ENCODE measurements around the gene CD209.

The CD209 gene

DNA sequence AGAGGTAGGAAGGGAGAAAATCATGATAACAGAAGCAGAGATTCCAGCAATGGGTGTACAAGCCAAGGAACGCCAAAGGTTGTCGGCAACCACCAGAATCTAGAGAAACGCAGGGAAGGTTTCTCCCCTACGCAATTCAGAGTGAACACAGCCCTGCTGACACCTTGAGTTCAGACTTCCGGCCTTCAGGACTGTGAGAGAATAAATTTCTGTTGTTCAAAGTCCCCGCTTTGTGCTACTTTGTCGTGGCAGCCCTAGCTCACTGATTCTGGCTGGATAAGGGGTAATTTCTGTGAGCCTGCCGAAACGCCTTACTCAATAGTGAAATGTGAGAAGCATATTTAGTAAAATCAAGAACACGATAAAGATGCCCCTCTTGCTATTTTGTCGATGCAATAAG, 10.1 kb downstream of the CD209 start:
- TF ChIP-seq FOXP2 (optimal IDR thresholded peaks at IDR 0.05; ENCODE audit: borderline replicate concordance, extremely low read depth, extremely low read length, insufficient read depth): no peak
- TF ChIP-seq SIN3A (IDR thresholded peaks at IDR 0.05; ENCODE audit: borderline replicate concordance, insufficient read depth, low read length): no peak

DNA sequence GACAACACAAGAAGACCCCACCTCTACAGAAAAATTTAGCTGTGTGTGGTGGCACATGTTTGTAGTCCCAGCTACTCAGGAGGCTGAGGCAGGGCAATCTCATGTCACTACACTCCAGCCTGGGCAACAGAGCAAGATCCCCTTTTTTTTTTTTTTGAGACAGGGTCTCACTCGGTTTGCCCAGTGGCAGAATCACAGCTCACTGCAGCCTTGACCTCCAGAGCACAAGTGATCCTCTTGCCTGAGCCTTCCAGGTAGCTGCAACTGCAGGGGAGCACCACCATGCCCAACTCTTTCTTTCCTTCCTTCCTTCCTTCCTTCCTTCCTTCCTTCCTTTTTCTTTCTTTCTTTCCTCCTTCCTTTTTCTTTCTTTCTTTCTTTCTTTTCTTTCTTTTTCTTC, 11.2 kb downstream of the CD209 start:
- no peak for TF ChIP-seq TAF1 (IDR thresholded peaks at IDR 0.05; ENCODE audit: borderline replicate concordance, insufficient read depth, low read length)
- no peak for TF ChIP-seq POLR2AphosphoS5 (IDR thresholded peaks at IDR 0.05; ENCODE audit: low read depth, low read length)
- no peak for TF ChIP-seq SIN3A (IDR thresholded peaks at IDR 0.05; ENCODE audit: borderline replicate concordance, insufficient read depth, low read length)
- TF ChIP-seq FOXP2 (optimal IDR thresholded peaks at IDR 0.05; ENCODE audit: borderline replicate concordance, extremely low read depth, extremely low read length, insufficient read depth): no peak
- TF ChIP-seq, protein P1, sequence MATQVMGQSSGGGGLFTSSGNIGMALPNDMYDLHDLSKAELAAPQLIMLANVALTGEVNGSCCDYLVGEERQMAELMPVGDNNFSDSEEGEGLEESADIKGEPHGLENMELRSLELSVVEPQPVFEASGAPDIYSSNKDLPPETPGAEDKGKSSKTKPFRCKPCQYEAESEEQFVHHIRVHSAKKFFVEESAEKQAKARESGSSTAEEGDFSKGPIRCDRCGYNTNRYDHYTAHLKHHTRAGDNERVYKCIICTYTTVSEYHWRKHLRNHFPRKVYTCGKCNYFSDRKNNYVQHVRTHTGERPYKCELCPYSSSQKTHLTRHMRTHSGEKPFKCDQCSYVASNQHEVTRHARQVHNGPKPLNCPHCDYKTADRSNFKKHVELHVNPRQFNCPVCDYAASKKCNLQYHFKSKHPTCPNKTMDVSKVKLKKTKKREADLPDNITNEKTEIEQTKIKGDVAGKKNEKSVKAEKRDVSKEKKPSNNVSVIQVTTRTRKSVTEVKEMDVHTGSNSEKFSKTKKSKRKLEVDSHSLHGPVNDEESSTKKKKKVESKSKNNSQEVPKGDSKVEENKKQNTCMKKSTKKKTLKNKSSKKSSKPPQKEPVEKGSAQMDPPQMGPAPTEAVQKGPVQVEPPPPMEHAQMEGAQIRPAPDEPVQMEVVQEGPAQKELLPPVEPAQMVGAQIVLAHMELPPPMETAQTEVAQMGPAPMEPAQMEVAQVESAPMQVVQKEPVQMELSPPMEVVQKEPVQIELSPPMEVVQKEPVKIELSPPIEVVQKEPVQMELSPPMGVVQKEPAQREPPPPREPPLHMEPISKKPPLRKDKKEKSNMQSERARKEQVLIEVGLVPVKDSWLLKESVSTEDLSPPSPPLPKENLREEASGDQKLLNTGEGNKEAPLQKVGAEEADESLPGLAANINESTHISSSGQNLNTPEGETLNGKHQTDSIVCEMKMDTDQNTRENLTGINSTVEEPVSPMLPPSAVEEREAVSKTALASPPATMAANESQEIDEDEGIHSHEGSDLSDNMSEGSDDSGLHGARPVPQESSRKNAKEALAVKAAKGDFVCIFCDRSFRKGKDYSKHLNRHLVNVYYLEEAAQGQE (IDR thresholded peaks at IDR 0.05; ENCODE audit: insufficient read depth in 1 of 2, low read depth in 2 of 2, low read length in 2 of 2): no peak

DNA sequence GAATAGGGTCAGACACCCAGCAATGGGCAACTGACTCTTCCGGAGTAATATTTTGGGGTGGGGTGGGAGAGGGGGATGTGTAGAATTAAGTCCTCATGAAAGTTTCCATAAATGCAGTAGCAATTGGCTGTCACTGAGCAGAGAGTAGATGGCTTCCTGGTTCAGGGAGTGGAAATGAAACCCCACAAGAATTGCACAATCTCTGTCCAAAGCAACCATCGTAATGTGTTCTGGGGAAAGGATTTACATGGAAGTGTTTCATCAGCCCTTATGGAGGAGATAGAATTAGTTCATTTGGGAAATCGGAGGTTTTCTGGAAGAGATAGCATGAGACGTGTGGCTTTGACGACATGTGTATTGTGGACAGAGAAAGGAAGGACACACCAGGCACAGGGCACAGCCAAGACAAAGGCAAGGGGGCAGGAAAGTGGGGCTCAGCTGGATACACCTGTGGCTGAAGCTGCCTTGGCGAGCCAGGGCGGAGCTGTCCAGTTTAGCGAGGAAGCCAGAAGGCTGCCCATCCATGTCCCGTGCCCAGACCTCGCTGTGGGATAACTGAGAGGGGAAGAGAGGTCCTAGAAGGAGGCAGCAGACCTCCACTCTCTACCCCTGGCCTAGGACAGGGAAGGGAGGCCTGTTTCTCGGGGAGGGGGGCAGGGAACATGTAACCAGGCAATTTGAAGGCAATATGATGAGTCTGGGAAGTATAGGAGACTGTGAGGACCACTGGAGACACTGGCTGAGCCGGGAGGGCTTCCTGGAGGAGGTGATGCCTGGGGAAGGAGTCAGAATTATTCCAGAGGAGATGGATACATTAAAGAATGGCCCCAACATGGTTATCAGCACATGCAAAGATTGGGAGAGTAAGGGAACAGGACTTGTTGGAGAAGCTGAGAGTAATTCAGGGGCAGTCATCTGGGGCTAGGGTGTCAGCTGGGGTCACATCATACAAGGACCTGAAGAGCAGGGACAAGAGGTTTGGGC, 12.8 kb downstream of the CD209 start:
- TF ChIP-seq, protein P1 (IDR thresholded peaks at IDR 0.05; ENCODE audit: insufficient read depth in 1 of 2, low read depth in 2 of 2, low read length in 2 of 2): no peak
- TF ChIP-seq TAF1 (IDR thresholded peaks at IDR 0.05; ENCODE audit: borderline replicate concordance, insufficient read depth, low read length) (no peak), POLR2AphosphoS5 (IDR thresholded peaks at IDR 0.05; ENCODE audit: low read depth, low read length) (no peak), SIN3A (IDR thresholded peaks at IDR 0.05; ENCODE audit: borderline replicate concordance, insufficient read depth, low read length) (no peak), FOXP2 (optimal IDR thresholded peaks at IDR 0.05; ENCODE audit: borderline replicate concordance, extremely low read depth, extremely low read length, insufficient read depth) (no peak)

DNA sequence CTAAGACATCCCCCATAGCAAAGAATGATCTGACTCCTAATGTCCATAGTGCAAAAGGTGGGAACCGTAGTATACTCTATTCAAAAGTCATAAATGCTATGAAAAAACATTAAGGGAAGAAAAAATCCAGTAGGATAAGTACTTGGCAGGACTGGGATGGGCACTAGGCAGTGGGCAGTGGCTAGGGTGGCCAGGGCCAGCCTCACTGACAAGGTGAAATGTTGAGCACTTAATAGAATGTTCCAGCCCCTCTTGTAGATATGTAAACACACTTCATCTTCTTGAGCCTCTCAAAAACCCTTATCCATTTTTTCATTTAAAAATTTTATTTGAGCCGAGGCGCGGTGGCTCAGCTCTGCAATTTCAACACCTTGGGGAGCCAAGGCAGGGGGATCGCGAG, 14.0 kb downstream of the CD209 start:
- TF ChIP-seq FOXP2 (optimal IDR thresholded peaks at IDR 0.05; ENCODE audit: borderline replicate concordance, extremely low read depth, extremely low read length, insufficient read depth) (no peak), SIN3A (IDR thresholded peaks at IDR 0.05; ENCODE audit: borderline replicate concordance, insufficient read depth, low read length) (no peak), POLR2AphosphoS5 (IDR thresholded peaks at IDR 0.05; ENCODE audit: low read depth, low read length) (no peak), TAF1 (IDR thresholded peaks at IDR 0.05; ENCODE audit: borderline replicate concordance, insufficient read depth, low read length) (no peak)
- TF ChIP-seq, protein P1 (IDR thresholded peaks at IDR 0.05; ENCODE audit: insufficient read depth in 1 of 2, low read depth in 2 of 2, low read length in 2 of 2): no peak

DNA sequence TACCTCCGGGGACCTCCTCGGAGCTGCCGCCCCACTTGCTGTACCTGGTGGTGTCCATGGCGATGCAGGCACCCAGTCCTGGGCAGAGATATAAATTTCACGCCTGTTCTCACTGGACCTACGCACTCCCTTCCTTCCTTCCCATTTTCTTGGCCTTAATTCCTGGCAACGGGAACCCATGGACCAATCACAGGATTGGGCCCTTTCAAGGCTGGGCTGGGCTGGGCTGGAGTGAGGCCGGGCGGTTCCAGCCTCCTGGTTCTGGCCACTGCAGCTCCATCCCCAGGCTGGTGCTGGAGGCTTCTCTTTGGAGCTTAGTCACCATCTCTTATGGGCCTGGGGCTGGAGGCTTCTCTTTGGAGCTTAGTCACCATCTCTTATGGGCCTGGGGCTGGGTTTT, 15.3 kb downstream of the CD209 start, which contains the start of gene CLEC4G:
TSS of gene CLEC4G (minus strand) at position 66 of the 400 bp plus-strand sequence. CDS start at position 58, 8 bp downstream.
- no peak for TF ChIP-seq FOXP2 (optimal IDR thresholded peaks at IDR 0.05; ENCODE audit: borderline replicate concordance, extremely low read depth, extremely low read length, insufficient read depth)
- no peak for TF ChIP-seq TAF1 (IDR thresholded peaks at IDR 0.05; ENCODE audit: borderline replicate concordance, insufficient read depth, low read length)
- no peak for TF ChIP-seq SIN3A (IDR thresholded peaks at IDR 0.05; ENCODE audit: borderline replicate concordance, insufficient read depth, low read length)
- TF ChIP-seq, protein P1 (IDR thresholded peaks at IDR 0.05; ENCODE audit: insufficient read depth in 1 of 2, low read depth in 2 of 2, low read length in 2 of 2): no peak
- TF ChIP-seq POLR2AphosphoS5 (IDR thresholded peaks at IDR 0.05; ENCODE audit: low read depth, low read length): no peak

Data from PFSK-1 (cell line).